ENCODE measurements around the gene FLNC. TPM values are rescaled to one million over a fixed set of nuclear protein-coding genes. Genes with fewer than 3 reads are reported as not detected.
A peak's percentile ranks its signal among the peaks of the same experiment; 100 is the strongest.

The FLNC gene
- total RNA-seq, 1 experiment from 2014 or later = 0.42 TPM

GRCh38 chr7:128862571-128863432 is 32.6 kb downstream of the FLNC start, which contains the start of gene ATP6V1F:
Gene ATP6V1F (plus strand): TSS chr7:128862856. CDS start chr7:128862905, 49 bp downstream.
- Mint-ChIP-seq H3K4me1 (ENCODE audit: low read depth, unreplicated experiment) (peaks cover 10% of the 10 kb centered on the region), H3K36me3 (ENCODE audit: insufficient read depth, unreplicated experiment) (peaks cover 34% of the 10 kb centered on the region), H3K9me3 (ENCODE audit: low read depth, unreplicated experiment) (no peaks in the 10 kb centered on the region), H3K27me3 (ENCODE audit: unreplicated experiment) (peaks cover 8% of the 10 kb centered on the region), H3K27ac (ENCODE audit: unreplicated experiment) (peak within 1 kb of the TSS; percentile 82), H3K4me3 (ENCODE audit: low read depth, unreplicated experiment) (peak within 1 kb of the TSS; percentile 90)
- TF ChIP-seq CTCF (IDR thresholded peaks at IDR 0.05; ENCODE audit: unreplicated experiment) = no peak
- CTCF ChIA-PET = interaction anchor here (1.0 to 1.9 kb wide), 3 partner anchors 13 to 229 kb away, joined by 3 to 9 read pairs (median 5); no protein-coding TSS in a partner anchor
- BruUV-seq (replicated peaks) = no TSS peak
- DNase-seq = peak; percentile 98
- intact Hi-C loops (cut with micrococcal nuclease; ENCODE audit: unreplicated experiment) = loop anchor here (2.0 to 10.0 kb wide), 2 partner anchors 78 to 228 kb away; no protein-coding TSS in a partner anchor

GRCh38 chr7:128863433-128863989 is 33.3 kb downstream of the FLNC start:
- CTCF ChIA-PET = interaction anchor here (1.0 to 1.9 kb wide), 3 partner anchors 14 to 228 kb away, joined by 3 to 9 read pairs (median 5); no protein-coding TSS in a partner anchor
- Mint-ChIP-seq H3K9me3 (ENCODE audit: low read depth, unreplicated experiment) (no peaks in the 10 kb centered on the region), H3K27ac (ENCODE audit: unreplicated experiment) (no peak overlapping the region), H3K4me1 (ENCODE audit: low read depth, unreplicated experiment) (peaks cover 17% of the 10 kb centered on the region), H3K4me3 (ENCODE audit: low read depth, unreplicated experiment) (peak overlapping the region; percentile 90), H3K27me3 (ENCODE audit: unreplicated experiment) (peaks cover 6% of the 10 kb centered on the region), H3K36me3 (ENCODE audit: insufficient read depth, unreplicated experiment) (peaks cover 37% of the 10 kb centered on the region)
- peak; percentile 67 for DNase-seq
- intact Hi-C loops (cut with micrococcal nuclease; ENCODE audit: unreplicated experiment) = loop anchor here (2.0 to 10.0 kb wide), 2 partner anchors 79 to 227 kb away; no protein-coding TSS in a partner anchor
- TF ChIP-seq CTCF (IDR thresholded peaks at IDR 0.05; ENCODE audit: unreplicated experiment) = peak; percentile 56
- TSS peak; percentile 47 for BruUV-seq (replicated peaks)

- H3K4me3 Mint-ChIP-seq (ENCODE audit: low read depth, unreplicated experiment) = no peak overlapping the region
- CTCF ChIA-PET = no interaction called here
- H3K9me3 Mint-ChIP-seq (ENCODE audit: low read depth, unreplicated experiment) = no peaks in the 10 kb centered on the region
- TF ChIP-seq CTCF (IDR thresholded peaks at IDR 0.05; ENCODE audit: unreplicated experiment) = no peak
- H3K36me3 Mint-ChIP-seq (ENCODE audit: insufficient read depth, unreplicated experiment) = peaks cover 52% of the 10 kb centered on the region
- no peak overlapping the region for H3K27ac Mint-ChIP-seq (ENCODE audit: unreplicated experiment)
- no TSS peak for BruUV-seq (replicated peaks)
- DNase-seq = no peak
- H3K4me1 Mint-ChIP-seq (ENCODE audit: low read depth, unreplicated experiment) = peaks cover 20% of the 10 kb centered on the region
- intact Hi-C loops (cut with micrococcal nuclease; ENCODE audit: unreplicated experiment) = loop anchor here (10.0 kb wide), 1 partner anchor 81 kb away; no protein-coding TSS in a partner anchor
- H3K27me3 Mint-ChIP-seq (ENCODE audit: unreplicated experiment) = peaks cover 2% of the 10 kb centered on the region
These were observed 35.1 kb downstream of the FLNC start for GRCh38 chr7:128865303-128865702.

GRCh38 chr7:128865996-128866877 is 36.0 kb downstream of the FLNC start:
- Mint-ChIP-seq H3K27me3 (ENCODE audit: unreplicated experiment) (peaks cover 7% of the 10 kb centered on the region), H3K36me3 (ENCODE audit: insufficient read depth, unreplicated experiment) (peaks cover 58% of the 10 kb centered on the region), H3K27ac (ENCODE audit: unreplicated experiment) (no peak overlapping the region), H3K4me1 (ENCODE audit: low read depth, unreplicated experiment) (peaks cover 20% of the 10 kb centered on the region), H3K9me3 (ENCODE audit: low read depth, unreplicated experiment) (no peaks in the 10 kb centered on the region), H3K4me3 (ENCODE audit: low read depth, unreplicated experiment) (no peak overlapping the region)
- BruUV-seq (replicated peaks) = no TSS peak
- CTCF ChIA-PET = no interaction called here
- no peak for DNase-seq
- no peak for TF ChIP-seq CTCF (IDR thresholded peaks at IDR 0.05; ENCODE audit: unreplicated experiment)
- intact Hi-C loops (cut with micrococcal nuclease; ENCODE audit: unreplicated experiment) = loop anchor here (10.0 kb wide), 1 partner anchor 81 kb away; no protein-coding TSS in a partner anchor
